GM18868 (cell line): Measurements from ENCODE around the gene TAOK3.
"Not testable (repeated sequence)": the region's sequence is repeated elsewhere in the genome, so short reads cannot be mapped to it uniquely, and the experiment has no call there.

Experiments used
- ATAC-seq: cut with Tn5 transposase; IDR thresholded peaks from one replicate; pipeline ENCODE4 v1.9.1; 2021; ENCODE audit warnings: mild to moderate bottlenecking, moderate library complexity; ENCODE audit not compliant: unreplicated experiment

Gene TAOK3

GRCh38 chr12:118374126-118374725, 1.5 kb upstream of the TAOK3 start:
- ATAC-seq: no peak

- ATAC-seq: no peak
These were observed 909 bp upstream of the TAOK3 start for GRCh38 chr12:118373616-118374015.

- no peak for ATAC-seq
These were observed 1.1 kb downstream of the TAOK3 start for GRCh38 chr12:118371321-118372282.

- no peak for ATAC-seq
These were observed 2.1 kb downstream of the TAOK3 start for GRCh38 chr12:118370601-118371000.

- ATAC-seq: no peak
These were observed 3.9 kb downstream of the TAOK3 start for GRCh38 chr12:118368821-118369220.

GRCh38 chr12:118361889-118362288, 10.8 kb downstream of the TAOK3 start:
- ATAC-seq: no peak

GRCh38 chr12:118361092-118361404, 11.7 kb downstream of the TAOK3 start:
- no peak for ATAC-seq

- ATAC-seq: peak; percentile 34
These were observed 13.2 kb downstream of the TAOK3 start for GRCh38 chr12:118359541-118359915.

- ATAC-seq: peak; percentile 36
These were observed 13.8 kb downstream of the TAOK3 start for GRCh38 chr12:118358612-118359540.

GRCh38 chr12:118358008-118358359, 14.7 kb downstream of the TAOK3 start:
- ATAC-seq: no peak

GRCh38 chr12:118357257-118358007, 15.3 kb downstream of the TAOK3 start:
- ATAC-seq: peak; percentile 59

GRCh38 chr12:118356809-118357256, 15.9 kb downstream of the TAOK3 start:
- no peak for ATAC-seq

- ATAC-seq: no peak
These were observed 16.9 kb downstream of the TAOK3 start for GRCh38 chr12:118355843-118356242.

GRCh38 chr12:118354903-118355302, 17.8 kb downstream of the TAOK3 start:
- ATAC-seq: no peak

GRCh38 chr12:118354503-118354902, 18.2 kb downstream of the TAOK3 start:
- not testable (repeated sequence) for ATAC-seq

- no peak for ATAC-seq
These were observed 19.0 kb downstream of the TAOK3 start for GRCh38 chr12:118353721-118354120.

GRCh38 chr12:118350908-118351559, 21.7 kb downstream of the TAOK3 start:
- ATAC-seq: no peak

- ATAC-seq: no peak
These were observed 24.8 kb downstream of the TAOK3 start for GRCh38 chr12:118347916-118348315.

GRCh38 chr12:118346895-118347294, 25.8 kb downstream of the TAOK3 start:
- ATAC-seq: peak; percentile 82

GRCh38 chr12:118345355-118345754, 27.4 kb downstream of the TAOK3 start:
- ATAC-seq: no peak
